Measurements from ENCODE around the gene IFIT1B.
"Not testable (repeated sequence)": the region's sequence is repeated elsewhere in the genome, so short reads cannot be mapped to it uniquely, and the experiment has no call there.

IFIT1B gene

GRCh38 chr10:89348975-89349374, 28.9 kb upstream of the IFIT1B start:
- DNase-seq (ENCODE audit: extremely low read depth, low read depth), result no peak
- H3K4me3 ChIP-seq (replicated peaks; ENCODE audit: low read depth, low read length), result no peak overlapping the region
- TF ChIP-seq, protein P1, sequence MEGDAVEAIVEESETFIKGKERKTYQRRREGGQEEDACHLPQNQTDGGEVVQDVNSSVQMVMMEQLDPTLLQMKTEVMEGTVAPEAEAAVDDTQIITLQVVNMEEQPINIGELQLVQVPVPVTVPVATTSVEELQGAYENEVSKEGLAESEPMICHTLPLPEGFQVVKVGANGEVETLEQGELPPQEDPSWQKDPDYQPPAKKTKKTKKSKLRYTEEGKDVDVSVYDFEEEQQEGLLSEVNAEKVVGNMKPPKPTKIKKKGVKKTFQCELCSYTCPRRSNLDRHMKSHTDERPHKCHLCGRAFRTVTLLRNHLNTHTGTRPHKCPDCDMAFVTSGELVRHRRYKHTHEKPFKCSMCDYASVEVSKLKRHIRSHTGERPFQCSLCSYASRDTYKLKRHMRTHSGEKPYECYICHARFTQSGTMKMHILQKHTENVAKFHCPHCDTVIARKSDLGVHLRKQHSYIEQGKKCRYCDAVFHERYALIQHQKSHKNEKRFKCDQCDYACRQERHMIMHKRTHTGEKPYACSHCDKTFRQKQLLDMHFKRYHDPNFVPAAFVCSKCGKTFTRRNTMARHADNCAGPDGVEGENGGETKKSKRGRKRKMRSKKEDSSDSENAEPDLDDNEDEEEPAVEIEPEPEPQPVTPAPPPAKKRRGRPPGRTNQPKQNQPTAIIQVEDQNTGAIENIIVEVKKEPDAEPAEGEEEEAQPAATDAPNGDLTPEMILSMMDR (IDR thresholded peaks at IDR 0.05; ENCODE audit: low read depth, low read length, missing control alignments), result no peak

DNA sequence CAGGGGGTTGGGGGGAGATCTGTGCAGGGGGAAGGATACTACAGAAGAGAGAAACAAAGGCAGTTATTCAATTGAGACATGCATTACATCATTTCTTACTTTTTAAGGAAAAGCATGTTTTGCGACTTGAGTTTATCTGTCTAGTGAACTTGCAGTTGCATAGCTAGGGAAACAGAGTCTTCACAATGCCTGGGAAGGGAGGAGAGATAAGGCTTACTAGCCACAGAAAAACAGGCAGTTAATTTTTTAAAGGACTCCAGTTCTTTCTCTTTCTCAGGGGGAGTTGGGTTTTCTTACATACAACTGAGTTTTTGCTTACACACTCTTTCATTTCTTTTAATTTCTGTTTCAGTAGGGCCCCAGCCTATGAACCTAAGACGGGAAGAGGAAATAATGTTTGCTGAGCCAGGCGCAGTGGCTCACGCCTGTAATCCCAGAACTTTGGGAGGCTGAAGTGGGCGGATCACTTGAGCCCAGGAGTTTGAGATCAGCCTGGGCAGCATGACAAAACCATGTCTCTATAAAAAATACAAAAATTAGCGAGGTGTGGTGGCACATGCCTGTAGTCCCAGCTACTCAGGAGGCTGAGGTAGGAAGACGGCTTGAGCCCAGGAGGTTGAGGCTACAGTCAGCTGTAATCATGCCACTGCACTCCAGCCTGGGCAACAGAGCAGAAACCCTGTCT, 27.1 kb upstream of the IFIT1B start:
- not testable (repeated sequence) for H3K4me3 ChIP-seq (replicated peaks; ENCODE audit: low read depth, low read length)

DNA sequence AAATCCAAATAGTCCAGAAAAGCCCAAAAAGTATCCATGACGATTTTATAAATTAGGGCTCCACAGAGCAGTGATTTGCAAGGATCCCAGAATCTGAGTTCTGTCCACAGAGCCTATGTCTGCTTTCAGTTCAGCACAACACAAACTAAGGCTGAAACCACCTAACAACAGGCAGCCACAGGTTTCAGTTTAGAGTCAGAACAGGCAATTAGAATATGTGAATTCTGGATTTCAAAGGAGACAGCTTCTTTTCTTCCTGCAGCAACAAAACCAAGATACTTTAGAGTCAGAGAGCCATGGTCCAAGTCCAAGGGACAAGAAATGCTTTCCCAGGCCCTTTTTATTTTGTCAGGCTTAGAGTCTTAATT, 26.5 kb upstream of the IFIT1B start:
- DNase-seq (ENCODE audit: extremely low read depth, low read depth), result no peak
- TF ChIP-seq, protein P1 (IDR thresholded peaks at IDR 0.05; ENCODE audit: low read depth, low read length, missing control alignments), result no peak
- no peak overlapping the region for H3K4me3 ChIP-seq (replicated peaks; ENCODE audit: low read depth, low read length)

More for the DNA sequence above, 27.1 kb upstream of the IFIT1B start:
- DNase-seq (ENCODE audit: extremely low read depth, low read depth), result not testable (repeated sequence)

GRCh38 chr10:89351780-89352597, 25.9 kb upstream of the IFIT1B start:
- no peak overlapping the region for H3K4me3 ChIP-seq (replicated peaks; ENCODE audit: low read depth, low read length)
- peak; percentile 82 for DNase-seq (ENCODE audit: extremely low read depth, low read depth)
- TF ChIP-seq, protein P1 (IDR thresholded peaks at IDR 0.05; ENCODE audit: low read depth, low read length, missing control alignments), result no peak

- TF ChIP-seq, protein P1 (IDR thresholded peaks at IDR 0.05; ENCODE audit: low read depth, low read length, missing control alignments), result no peak
- no peak for DNase-seq (ENCODE audit: extremely low read depth, low read depth)
- no peak overlapping the region for H3K4me3 ChIP-seq (replicated peaks; ENCODE audit: low read depth, low read length)
Observed at GRCh38 chr10:89352802-89353201, 25.1 kb upstream of the IFIT1B start.

GRCh38 chr10:89355394-89355931, 22.4 kb upstream of the IFIT1B start:
- H3K4me3 ChIP-seq (replicated peaks; ENCODE audit: low read depth, low read length), result no peak overlapping the region
- peak; percentile 22 for DNase-seq (ENCODE audit: extremely low read depth, low read depth)
- TF ChIP-seq, protein P1 (IDR thresholded peaks at IDR 0.05; ENCODE audit: low read depth, low read length, missing control alignments), result no peak

GRCh38 chr10:89357096-89357495, 20.8 kb upstream of the IFIT1B start:
- TF ChIP-seq, protein P1 (IDR thresholded peaks at IDR 0.05; ENCODE audit: low read depth, low read length, missing control alignments), result no peak
- DNase-seq (ENCODE audit: extremely low read depth, low read depth), result no peak
- H3K4me3 ChIP-seq (replicated peaks; ENCODE audit: low read depth, low read length), result no peak overlapping the region
